Stimulated activated CD4-positive, alpha-beta T cell treated with anti-CD3 and anti-CD28 coated beads, Interleukin-2, amount 100 ng/mL, for 4 hours (primary cell): ENCODE results near the gene FKBP1A.

Experiments used
- DNase-seq: peaks from one replicate; pipeline ENCODE4 v3.0.0-alpha.2; 2020; ENCODE audit warnings: low read depth

Gene FKBP1A

DNA sequence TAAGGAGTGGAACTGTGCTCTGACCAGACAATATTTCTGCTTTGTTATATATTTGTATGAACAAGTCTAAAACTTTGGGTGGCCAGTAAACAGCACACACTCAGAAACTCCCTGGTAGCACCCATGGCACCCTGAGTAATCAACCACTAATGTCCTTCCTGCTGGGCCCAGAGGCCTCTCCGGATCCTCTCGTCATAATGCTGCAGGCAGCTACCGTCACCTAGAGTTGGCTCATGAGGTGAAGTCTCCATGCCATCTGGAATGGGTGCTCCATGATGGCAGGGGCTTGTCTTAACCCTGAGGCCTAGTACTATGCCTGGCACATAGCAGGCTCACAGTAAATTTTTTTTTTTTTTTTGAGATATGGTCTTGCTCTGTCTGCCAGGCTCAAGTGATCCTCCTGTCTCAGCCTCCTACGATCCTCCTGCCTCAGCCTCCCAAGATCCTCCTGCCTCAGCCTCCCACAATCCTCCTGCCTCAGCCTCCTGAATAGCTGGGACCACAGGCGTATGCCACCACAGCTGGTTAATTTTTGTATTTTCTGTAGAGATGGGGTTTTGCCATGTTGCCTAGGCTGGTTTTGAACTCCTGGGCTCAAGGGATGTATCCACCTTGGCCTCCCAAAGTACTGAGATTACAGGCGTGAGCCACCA lies 60.9 kb downstream of the FKBP1A start:
- no peak for DNase-seq

DNA sequence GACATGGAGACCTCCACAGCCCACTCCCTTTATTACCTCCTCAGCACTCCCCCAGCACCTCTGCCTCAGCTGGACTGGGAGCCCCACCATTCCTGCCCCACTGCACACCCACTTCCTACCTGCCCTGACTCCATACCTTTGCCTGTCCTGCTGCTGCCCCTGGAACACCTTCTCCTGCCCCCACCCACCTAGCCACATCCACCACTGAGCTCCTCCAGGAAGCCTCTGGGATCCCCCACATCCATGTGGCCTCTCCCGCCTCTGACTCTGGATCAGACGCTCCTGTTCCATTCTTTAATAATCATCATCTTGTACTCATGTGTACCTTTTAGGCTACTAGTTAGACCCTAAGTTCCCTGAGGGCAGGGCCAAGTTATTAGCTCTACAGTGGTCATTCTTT lies 61.8 kb downstream of the FKBP1A start:
- DNase-seq = no peak

DNA sequence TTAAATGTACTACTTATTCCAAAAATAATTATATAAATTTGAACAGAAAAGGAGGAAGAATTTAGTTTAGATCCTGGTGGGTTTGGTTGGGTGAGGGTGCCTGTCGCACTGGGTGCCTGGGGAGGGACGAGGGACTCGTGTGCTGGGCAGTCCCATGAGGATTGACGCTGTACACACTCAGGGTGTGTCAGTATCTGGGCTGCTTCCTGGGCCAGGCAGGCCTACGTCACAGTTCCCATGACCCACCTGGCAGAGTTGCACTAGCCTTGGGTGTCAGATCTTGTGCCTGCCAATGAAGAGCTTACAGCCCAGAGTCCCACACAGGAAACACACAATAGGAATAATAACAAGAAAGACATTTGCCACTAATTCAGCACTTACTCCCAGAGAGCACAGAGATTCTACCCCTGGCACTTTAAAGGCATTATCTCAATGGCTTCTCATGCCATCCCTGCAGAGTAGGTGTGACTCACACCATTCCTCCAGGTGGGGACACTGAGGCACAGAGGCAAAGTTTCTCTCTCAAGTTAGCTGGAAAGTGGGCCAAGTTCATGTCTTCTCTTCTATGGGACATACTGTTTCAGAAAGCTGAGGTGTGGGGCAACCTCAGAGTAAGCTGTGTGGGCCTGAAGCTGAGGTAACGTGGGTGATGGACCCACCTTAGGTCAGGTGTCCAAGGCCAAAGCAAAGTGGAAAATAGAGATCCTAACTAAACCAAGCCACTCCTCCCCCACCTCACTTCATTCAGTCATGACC lies 62.6 kb downstream of the FKBP1A start:
- DNase-seq = peak; percentile 26

DNA sequence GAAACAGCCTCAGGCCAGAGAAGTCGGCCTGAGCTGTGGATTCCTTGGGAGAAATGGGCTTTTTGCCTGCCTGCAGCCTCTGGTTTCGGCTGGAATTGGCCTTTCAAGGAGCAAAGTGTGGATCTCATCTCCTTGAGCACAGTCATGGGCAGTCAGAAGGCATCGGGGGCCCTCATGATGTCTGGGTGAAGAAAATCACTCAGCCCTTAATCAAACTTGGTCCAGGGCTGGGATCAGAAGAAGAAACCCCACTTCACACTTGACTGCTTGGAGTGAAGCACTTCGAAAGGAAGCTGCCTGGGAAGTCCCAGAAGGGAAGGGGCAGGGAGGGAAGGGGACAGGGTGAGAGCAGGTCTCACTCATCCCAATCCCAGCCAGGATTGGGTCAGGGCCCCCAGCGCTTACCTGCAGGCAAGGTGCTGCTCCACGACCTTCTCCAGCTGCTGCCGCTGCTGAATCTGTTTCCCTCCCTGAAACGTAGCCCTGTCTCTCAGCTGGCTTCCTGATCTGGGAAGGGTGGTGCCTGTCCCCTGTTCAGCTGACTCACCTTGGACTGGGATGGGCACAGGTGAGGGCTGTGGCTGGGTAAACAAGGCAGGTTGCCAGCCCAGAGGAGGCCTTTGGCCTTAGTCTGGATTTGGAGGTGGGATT lies 64.0 kb downstream of the FKBP1A start, which contains the start of gene SDCBP2:
Gene SDCBP2 (minus strand): TSS at position 460 of the 651 bp plus-strand sequence. CDS start 8,723 bp downstream, outside the sequence.
- no peak for DNase-seq

DNA sequence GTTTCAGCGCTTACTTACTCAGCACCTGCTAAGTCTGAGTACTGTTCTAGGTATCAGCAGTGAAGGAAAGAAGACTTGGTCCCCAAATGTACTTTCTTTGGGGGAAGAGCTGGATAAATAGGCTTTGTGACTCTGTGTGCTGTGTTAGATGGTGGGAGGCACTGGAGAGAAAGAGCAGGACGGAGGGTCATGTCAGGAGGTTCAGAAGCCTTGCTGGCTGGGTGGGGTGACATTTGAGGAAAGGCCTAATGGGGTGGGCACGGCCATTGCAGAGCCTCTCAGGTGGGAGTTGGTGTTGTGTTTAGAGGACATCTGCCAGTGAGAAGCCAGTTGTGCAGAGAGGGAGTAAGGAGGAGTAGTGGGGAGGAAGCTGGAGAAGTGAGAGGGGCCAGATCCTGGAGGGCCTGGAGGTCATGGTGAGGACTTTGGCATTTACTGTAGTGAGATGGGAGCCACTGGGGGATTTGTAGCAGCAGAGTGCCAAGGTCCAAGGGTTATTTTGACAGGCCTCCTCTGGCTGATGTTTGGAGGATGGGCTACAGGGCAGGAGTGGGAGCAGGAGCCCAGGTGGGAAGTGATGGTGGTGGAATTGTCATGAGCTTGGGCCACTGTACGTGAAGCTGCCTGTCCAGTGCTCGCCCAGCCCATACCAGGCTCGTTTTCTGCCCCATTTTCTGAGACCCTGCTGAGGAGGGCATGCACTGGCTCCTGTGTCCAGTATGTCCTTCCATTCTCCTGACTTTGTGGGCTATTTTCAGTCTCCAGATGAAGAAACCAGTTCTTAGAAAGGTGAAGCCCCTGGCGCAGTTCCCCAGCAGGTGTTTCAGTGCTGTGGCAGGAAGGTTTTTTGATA lies 64.8 kb downstream of the FKBP1A start:
- no peak for DNase-seq

DNA sequence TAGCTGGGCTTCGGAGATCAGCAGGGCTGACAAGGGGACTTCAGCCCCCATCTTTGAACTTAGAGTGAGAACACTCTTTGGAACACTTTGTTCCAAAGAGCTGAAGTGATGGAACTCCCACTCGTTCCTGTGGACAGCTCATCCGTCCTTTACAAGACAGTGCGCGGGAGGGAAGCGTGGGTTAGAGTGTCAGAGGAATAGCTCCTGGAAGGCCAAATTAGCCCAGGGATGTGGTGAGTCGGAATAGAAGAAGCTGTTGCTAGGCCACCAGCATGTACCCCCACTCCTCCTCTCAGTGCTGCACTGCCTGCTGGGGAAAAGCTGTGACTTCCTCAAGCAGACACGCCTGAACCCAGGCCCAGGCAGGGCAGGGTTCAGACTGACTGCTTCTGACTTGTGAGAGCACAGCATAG lies 65.6 kb downstream of the FKBP1A start:
- no peak for DNase-seq

DNA sequence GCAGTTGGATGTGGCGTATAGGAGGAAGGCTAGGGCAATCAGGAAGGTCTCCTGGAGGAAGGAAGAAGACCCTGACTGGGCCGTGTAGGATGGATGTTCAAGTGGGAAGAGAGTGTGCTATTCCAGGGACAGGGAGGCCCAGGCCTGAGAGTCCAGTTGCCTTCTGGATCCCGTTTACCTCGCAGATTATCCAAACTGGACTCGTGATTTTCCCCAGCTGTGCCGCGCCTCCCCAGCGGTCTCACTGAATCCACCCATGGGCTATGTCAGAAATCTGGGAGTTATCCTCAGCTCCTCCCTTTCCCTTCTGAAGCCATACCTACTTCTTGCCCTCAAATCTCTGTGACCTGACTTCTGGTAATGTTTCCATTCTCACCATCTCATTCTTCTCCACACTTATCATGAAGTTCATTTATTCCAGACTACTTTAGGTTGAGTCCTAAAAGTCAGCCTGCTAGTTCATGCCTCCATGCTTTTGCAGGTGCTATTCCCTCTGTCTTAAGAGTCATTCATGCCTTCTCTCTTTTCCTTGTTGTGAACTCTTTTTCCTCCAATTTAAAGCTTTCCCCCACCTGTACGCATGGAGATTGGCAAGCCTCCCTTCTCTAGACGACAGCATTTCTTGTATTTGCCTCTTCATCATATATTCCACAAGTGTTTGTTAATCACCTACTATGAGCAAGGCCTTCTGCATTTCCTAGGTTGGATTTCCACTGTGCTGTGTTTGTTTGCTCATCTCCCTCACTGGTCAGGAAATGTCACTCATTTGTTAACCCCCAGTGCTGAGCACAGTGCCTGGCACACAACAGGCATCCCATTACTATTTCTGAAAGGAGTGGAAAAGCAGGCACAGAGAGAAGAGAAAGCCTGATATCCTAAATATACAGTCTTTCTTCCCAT lies 66.6 kb downstream of the FKBP1A start:
- no peak for DNase-seq

DNA sequence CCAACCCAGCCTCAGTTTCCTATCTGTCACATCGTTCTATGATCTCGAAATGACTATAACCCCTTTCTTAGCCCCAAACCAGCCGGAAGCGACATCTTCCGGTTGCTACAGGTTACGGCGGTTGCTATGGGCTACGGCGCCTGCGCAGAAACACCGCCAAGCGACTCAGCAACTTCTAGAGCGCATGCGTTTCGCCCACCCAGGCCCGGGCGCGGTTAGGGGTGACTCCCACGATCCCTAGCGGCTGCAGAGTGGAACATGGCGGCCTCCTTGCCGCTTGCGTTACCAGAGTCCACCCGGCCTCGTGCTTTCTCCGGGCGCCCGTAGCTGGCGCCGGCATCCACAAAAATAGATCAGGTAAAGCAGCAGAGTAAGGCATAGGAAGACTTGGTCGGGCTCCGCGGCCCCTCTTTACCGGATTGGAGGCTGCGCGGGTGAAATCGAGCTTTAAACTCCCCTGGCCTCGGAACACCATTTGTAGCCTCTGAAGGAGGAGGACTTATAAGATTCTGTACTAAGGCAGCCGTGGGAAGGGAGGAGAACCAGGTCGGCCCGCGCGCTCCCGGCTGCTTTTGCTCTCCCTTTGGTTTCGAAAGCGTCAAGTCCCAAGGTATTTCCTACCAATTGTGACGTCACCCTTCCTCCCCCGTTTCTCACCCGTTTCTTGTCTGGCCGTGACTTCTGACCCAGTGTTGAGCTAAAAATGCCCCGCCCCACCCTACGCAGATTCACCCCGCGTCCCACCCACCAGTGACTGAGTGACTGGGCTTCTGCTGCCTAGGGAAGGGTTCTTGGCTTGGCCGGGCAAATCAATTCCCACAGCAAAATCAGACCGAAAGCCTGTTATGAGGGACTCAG lies 67.5 kb downstream of the FKBP1A start:
- DNase-seq = peak; percentile 99

DNA sequence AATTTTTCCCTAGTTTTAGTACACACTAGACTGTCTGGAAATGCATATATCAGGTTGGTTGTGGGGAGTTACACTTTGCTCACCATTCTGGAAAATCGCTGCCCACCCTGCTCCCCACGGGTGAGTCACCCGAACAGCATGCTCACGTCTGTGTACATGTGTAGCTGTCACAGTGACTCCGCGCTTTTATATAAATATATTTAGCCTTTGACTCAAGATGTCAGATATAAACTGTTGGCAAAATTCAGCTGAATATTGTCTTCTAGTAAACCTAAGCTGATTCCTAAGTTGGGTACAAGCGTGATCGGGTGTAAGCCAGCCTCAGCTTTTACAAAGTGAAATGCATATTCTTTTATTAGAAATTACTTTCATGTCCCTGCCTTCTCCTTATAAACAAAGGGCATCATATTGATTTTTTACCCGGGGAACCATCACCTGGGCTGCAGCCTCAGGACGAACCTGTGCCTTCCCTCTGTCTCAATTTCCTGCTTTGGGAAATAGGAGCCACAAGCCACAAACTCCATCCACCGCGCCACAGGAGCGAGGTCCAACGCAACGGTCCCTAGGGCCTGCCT lies 68.2 kb downstream of the FKBP1A start:
- DNase-seq = peak; percentile 39

DNA sequence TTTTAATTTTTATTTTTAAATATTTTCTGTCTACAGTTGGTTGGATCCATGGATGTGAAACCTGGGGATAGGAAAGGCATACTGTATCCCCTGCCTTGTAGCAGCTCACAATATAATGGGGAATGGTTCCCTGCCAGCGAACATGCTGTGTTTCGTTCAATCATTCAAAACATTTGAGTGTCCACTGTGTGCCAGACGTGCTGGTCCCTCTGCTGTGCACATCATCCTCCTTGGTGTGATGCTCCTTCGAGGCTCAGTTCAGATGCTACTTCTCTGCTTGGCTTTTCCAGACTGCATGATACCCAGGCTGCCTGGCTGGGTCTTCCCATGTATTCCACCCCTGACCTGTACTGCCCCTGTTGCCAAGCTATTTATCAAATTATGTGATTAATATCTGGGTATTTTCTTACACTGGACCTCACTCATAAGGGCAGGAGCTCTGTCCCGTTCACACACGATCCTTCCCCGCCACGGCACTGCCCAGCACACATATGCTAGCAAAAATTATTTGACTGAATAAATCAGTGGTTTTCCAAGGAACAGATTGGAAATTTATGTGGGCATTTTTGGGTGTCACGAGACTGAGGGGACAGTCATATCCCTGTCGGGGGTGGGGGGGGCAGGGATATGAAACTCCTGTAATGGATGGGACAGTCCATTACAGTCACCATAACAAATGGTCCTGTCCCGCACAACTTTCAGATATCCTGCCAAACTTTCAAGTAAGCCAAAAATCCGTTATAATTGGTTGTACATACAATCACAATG lies 68.8 kb downstream of the FKBP1A start:
- no peak for DNase-seq

DNA sequence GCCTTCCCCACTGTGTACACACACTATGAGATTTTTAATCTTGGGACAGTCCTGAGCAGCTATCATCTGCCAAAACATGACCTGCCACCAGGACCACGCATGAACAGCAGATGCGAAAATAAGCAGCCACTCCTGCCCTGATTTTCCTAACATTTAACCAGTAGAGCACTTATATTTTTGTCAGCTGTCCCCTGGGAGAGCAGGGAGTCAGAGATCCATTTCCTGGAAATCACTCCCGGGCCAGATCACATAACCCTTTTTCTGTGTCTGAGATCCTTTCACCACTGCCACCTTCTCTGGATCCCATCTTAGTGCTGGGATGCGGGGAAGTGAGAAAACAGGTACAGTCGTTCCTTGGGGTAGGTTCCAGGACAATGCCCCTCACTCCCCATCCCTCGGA lies 69.6 kb downstream of the FKBP1A start:
- no peak for DNase-seq

DNA sequence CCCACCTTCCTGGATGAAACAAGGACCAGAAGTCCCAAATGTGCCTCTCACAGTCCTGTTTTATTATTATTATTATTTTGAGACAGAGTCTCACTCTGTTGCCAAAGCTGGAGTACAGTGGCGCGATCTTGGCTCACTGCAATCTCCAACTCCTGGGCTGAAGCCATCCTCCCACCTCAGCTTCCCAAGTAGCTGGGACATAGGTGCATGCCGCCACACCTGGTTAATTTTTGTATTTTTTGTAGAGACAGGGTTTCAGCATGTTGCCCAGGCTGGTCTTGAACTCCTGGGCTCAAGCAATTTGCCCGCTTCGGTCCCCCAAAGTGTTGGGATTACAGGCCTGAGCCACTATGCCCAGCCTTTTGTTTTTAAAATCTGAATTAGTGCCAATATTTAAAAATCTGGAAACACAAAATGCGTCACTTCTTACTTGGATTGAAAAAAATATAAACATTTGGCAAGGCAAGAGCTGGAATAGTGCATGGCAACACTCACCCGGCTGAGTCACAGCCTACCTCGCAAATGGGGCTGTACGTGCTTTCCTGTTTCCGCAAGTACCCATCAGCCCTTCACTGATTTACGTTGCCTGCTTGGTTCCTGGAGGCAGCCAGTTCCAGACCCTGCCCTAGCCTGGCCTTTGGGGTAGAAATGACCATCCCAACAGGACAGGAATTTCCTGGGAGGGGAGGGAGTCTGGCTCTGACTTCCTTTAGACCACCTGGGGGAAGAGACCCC lies 70.2 kb downstream of the FKBP1A start:
- no peak for DNase-seq

DNA sequence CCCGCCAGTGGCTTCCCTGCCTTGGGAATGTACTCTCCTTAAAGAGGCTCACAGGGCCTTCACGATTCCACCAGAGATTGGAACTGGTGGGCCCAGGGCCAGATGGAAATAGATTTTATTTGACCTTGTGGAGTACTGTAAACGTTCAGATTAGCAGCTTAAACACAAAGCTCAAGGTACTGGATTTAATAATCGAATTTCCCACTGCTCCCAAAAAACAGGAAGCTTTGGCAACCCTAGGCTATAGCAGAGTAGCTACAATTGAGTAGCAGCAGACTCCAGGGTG lies 71.3 kb downstream of the FKBP1A start:
- no peak for DNase-seq

DNA sequence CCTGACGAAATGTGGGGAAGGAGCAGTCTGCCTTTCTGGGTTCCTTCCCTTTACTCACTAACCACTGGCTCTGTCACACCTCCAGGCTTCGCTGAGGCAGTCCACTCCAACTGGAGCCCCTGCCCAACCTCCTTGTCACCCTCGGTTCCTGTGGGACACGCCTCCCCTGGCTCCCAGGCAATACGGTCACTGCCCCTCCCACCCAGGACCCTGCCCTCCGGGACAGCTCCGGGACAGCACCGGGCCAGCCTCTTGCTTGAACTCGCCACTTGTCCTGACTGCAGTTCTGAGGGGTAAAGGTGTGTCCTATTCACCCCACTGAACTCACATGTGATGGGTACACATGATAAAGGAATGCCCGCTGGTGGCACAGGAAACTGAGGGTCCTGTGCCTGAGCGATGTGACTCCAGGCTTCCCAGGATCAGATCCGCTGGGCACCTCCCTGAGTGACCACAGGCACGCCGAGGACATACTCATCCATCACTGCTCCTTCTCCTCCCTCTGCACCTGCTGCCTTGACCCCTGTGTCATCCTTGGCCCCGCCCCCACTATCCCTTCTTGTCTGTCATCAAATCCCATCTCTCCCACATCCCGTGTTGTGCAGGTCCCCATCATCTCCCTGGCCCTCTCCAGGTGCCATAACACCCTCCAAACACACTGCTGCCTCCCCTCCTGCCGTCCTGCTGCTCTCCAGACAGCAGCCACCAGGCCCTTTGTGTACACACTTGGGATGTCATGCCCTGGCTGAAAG lies 71.8 kb downstream of the FKBP1A start:
- no peak for DNase-seq

DNA sequence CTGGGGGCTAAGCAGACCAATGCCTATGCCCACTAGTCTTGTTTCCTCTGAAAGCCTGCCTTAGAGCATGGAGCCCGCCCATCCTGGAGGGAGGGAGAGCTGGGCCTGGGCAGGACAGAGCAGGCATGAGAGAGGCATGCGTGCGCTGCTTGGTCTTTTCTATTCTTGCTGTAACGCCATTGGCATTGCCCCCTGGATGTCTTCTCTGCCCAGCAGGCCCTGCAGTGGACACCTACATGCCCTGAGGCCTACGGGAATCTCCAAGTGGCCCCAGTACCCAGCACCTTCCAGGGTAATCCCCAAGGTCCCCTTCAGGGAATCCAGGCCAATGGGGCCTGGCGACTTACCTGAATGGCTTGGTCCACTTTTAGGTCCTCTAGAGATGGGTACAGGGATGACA lies 72.8 kb downstream of the FKBP1A start:
- DNase-seq = no peak

DNA sequence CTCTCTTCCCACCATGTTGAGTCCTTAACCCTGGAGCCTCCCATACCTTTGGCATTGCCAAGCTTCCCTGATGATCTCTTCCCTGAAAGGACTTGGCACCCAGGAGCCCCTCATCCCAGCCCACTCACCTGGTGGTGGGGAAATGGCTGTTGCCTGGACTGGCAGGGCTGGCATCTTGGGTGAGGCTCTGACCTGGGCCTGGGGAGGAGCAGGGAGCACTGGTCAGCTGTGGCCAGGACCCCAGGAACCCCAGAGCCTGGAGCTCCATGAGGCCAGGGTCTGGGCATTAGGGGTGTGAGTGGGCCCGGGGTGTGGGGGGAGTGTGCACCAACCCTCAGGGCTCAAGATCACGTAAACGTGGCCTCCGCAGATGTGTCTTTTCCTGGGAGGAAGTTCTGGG lies 73.4 kb downstream of the FKBP1A start:
- DNase-seq = no peak

DNA sequence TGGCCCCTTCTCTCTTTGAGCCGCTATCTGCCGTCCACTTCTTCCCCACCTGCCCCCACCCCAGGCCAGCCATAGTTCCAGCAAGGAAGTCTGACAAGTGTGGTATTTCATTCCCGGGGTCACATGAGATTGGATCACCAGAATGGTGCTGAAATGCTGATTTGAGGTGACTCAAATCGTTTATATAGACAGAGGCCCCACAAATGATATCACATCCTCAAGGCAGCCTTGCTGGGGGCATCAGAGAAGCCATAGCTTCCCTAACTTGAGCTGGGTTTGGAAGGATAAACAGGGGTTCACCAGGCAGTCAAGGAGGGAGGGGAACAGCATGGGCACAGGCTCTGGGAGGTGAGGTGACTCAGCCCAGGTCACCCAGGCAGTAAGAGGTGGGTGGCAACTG lies 73.8 kb downstream of the FKBP1A start:
- DNase-seq = no peak
